Natural killer cell treated with Interleukin-12 subunit alpha and Interleukin-12 subunit beta and Interleukin-15 and Interleukin-18, amount 100 ng/mL, for 72 hours (primary cell): ENCODE data around the gene DISP2. TPM values are rescaled to one million over a fixed set of nuclear protein-coding genes. Genes with fewer than 3 reads are reported as not detected.

Experiments used
- ATAC-seq, 2 donors: fragments of 150-1000 bp; cut with Tn5 transposase in 1 of 2; sonication (Bioruptor Pico), chemical (Tn5 transposase) in 1 of 2; 2 replicates each; pipeline ENCODE4 v1.10.0; 2021
- DNase-seq: peaks from one replicate; pipeline ENCODE4 v3.0.0; 2022; ENCODE audit warnings: low spot score
- H3K27ac Mint-ChIP-seq, 2 donors: 1 replicate in 1 of 2; 2 replicates in 1 of 2; pipeline ENCODE4 v1.8.0; 2022; ENCODE audit warnings: mixed read lengths in 2 of 2, mild to moderate bottlenecking in 1 of 2, moderate library complexity in 1 of 2
- H3K27me3 Mint-ChIP-seq, 2 donors: 1 replicate in 1 of 2; 2 replicates in 1 of 2; pipeline ENCODE4 v1.8.0; 2022; ENCODE audit warnings: mixed read lengths in 2 of 2
- H3K36me3 Mint-ChIP-seq: one replicate; pipeline ENCODE4 v1.8.0; 2022; ENCODE audit warnings: mixed read lengths
- H3K4me1 Mint-ChIP-seq, 2 donors: 1 replicate in 1 of 2; 2 replicates in 1 of 2; pipeline ENCODE4 v1.8.0; 2022; ENCODE audit warnings: low read depth in 2 of 2, mixed read lengths in 2 of 2, mild to moderate bottlenecking in 1 of 2
- H3K4me3 Mint-ChIP-seq: one replicate; pipeline ENCODE4 v1.8.0; 2022; ENCODE audit warnings: mixed read lengths
- H3K9me3 Mint-ChIP-seq: 2 replicates; pipeline ENCODE4 v1.8.0; 2022; ENCODE audit warnings: mixed read lengths
- total RNA-seq, 2 donors: library from RNA; stranded (reverse); gene quantifications; one replicate each; pipeline ENCODE4 v1.2.3, GENCODE V29; 2022

Gene DISP2
- under 1 TPM; 0.25 to 1.00 TPM for total RNA-seq

- Mint-ChIP-seq H3K4me1 (peaks cover 8 to 14% of the 10 kb centered on the region in 2 donors), H3K9me3 (no peaks in the 10 kb centered on the region), H3K27ac (peak within 1 kb of the TSS; percentile 25 to 51), H3K4me3 (peak within 1 kb of the TSS; percentile 83), H3K36me3 (no peaks in the 10 kb centered on the region), H3K27me3 (peaks cover 0 to 11% of the 10 kb centered on the region in 2 donors)
- DNase-seq (peak; percentile 94), ATAC-seq (peak; percentile 94 to 96)
These were observed at the start of gene DISP2 for GRCh38 chr15:40357723-40358470. DISP2 (plus strand) TSS chr15:40358219; CDS start chr15:40358322, 103 bp downstream.

GRCh38 chr15:40309344-40309862 lies 48.6 kb upstream of the DISP2 start:
- H3K4me3 Mint-ChIP-seq = peak overlapping the region; percentile 87
- H3K9me3 Mint-ChIP-seq = no peaks in the 10 kb centered on the region
- ATAC-seq (no peak), DNase-seq (no peak)
- peak overlapping the region; percentile 92 to 96 for H3K27ac Mint-ChIP-seq
- H3K4me1 Mint-ChIP-seq = peaks cover 52 to 53% of the 10 kb centered on the region in 2 donors
- no peaks in the 10 kb centered on the region for H3K36me3 Mint-ChIP-seq
- H3K27me3 Mint-ChIP-seq = no peaks in the 10 kb centered on the region

GRCh38 chr15:40310001-40310959 lies 47.7 kb upstream of the DISP2 start:
- Mint-ChIP-seq H3K27me3 (no peaks in the 10 kb centered on the region), H3K4me3 (peak overlapping the region; percentile 87), H3K4me1 (peaks cover 47 to 50% of the 10 kb centered on the region in 2 donors), H3K36me3 (no peaks in the 10 kb centered on the region), H3K9me3 (no peaks in the 10 kb centered on the region), H3K27ac (peak overlapping the region; percentile 92 to 96)
- DNase-seq (peak; percentile 74), ATAC-seq (peak; percentile 35 to 43)

- ATAC-seq = no peak
- no peaks in the 10 kb centered on the region for H3K27me3 Mint-ChIP-seq
These were observed 47.0 kb upstream of the DISP2 start for GRCh38 chr15:40310993-40311392.

GRCh38 chr15:40312370-40313158 lies 45.5 kb upstream of the DISP2 start:
- Mint-ChIP-seq H3K27me3 (no peaks in the 10 kb centered on the region), H3K4me1 (peaks cover 43 to 45% of the 10 kb centered on the region in 2 donors), H3K4me3 (no peak overlapping the region), H3K27ac (no peak overlapping the region), H3K9me3 (no peaks in the 10 kb centered on the region), H3K36me3 (no peaks in the 10 kb centered on the region)
- DNase-seq (peak; percentile 55), ATAC-seq (no peak)

More at GRCh38 chr15:40310993-40311392, 47.0 kb upstream of the DISP2 start:
- peaks cover 52 to 55% of the 10 kb centered on the region in 2 donors for H3K4me1 Mint-ChIP-seq
- no peaks in the 10 kb centered on the region for H3K9me3 Mint-ChIP-seq
- peak; percentile 13 for DNase-seq
- no peak overlapping the region for H3K4me3 Mint-ChIP-seq
- no peaks in the 10 kb centered on the region for H3K36me3 Mint-ChIP-seq
- H3K27ac Mint-ChIP-seq = peak overlapping the region in 1 of 2 donors; percentile 39

- H3K27ac Mint-ChIP-seq = peak overlapping the region; percentile 65 to 76
- H3K27me3 Mint-ChIP-seq = no peaks in the 10 kb centered on the region
- no peaks in the 10 kb centered on the region for H3K36me3 Mint-ChIP-seq
- no peaks in the 10 kb centered on the region for H3K9me3 Mint-ChIP-seq
- H3K4me3 Mint-ChIP-seq = peak overlapping the region; percentile 67
- peak; percentile 63 for DNase-seq
- peaks cover 38 to 40% of the 10 kb centered on the region in 2 donors for H3K4me1 Mint-ChIP-seq
- ATAC-seq = peak in 1 of 2 donors; percentile 63
These were observed 44.3 kb upstream of the DISP2 start for GRCh38 chr15:40313531-40314398.

GRCh38 chr15:40314723-40315276 lies 43.2 kb upstream of the DISP2 start:
- Mint-ChIP-seq H3K4me3 (no peak overlapping the region), H3K36me3 (no peaks in the 10 kb centered on the region), H3K27ac (no peak overlapping the region), H3K27me3 (no peaks in the 10 kb centered on the region), H3K4me1 (peaks cover 30 to 31% of the 10 kb centered on the region in 2 donors), H3K9me3 (no peaks in the 10 kb centered on the region)
- ATAC-seq (no peak), DNase-seq (no peak)

GRCh38 chr15:40316931-40317330 lies 41.1 kb upstream of the DISP2 start:
- no peak overlapping the region for H3K4me3 Mint-ChIP-seq

GRCh38 chr15:40317580-40317979 lies 40.4 kb upstream of the DISP2 start:
- Mint-ChIP-seq H3K9me3 (no peaks in the 10 kb centered on the region), H3K4me1 (peaks cover 35 to 36% of the 10 kb centered on the region in 2 donors), H3K27ac (no peak overlapping the region), H3K27me3 (no peaks in the 10 kb centered on the region), H3K36me3 (no peaks in the 10 kb centered on the region), H3K4me3 (no peak overlapping the region)
- no peak for ATAC-seq
- no peak for DNase-seq

More at GRCh38 chr15:40316931-40317330, 41.1 kb upstream of the DISP2 start:
- ATAC-seq (no peak), DNase-seq (no peak)
- no peaks in the 10 kb centered on the region for H3K9me3 Mint-ChIP-seq
- H3K36me3 Mint-ChIP-seq = no peaks in the 10 kb centered on the region
- no peaks in the 10 kb centered on the region for H3K27me3 Mint-ChIP-seq
- H3K4me1 Mint-ChIP-seq = peaks cover 34 to 35% of the 10 kb centered on the region in 2 donors
- H3K27ac Mint-ChIP-seq = no peak overlapping the region

- peaks cover 27 to 28% of the 10 kb centered on the region in 2 donors for H3K4me1 Mint-ChIP-seq
- no peaks in the 10 kb centered on the region for H3K27me3 Mint-ChIP-seq
- ATAC-seq (no peak), DNase-seq (no peak)
- H3K9me3 Mint-ChIP-seq = no peaks in the 10 kb centered on the region
- H3K27ac Mint-ChIP-seq = no peak overlapping the region
- H3K36me3 Mint-ChIP-seq = no peaks in the 10 kb centered on the region
- no peak overlapping the region for H3K4me3 Mint-ChIP-seq
These were observed 37.6 kb upstream of the DISP2 start for GRCh38 chr15:40320409-40320808.

- Mint-ChIP-seq H3K27ac (peak overlapping the region in 1 of 2 donors; percentile 9), H3K4me3 (peak overlapping the region; percentile 44), H3K27me3 (no peaks in the 10 kb centered on the region), H3K36me3 (no peaks in the 10 kb centered on the region), H3K4me1 (peaks cover 22 to 28% of the 10 kb centered on the region in 2 donors), H3K9me3 (no peaks in the 10 kb centered on the region)
- DNase-seq = no peak
- ATAC-seq = no peak
These were observed 37.1 kb upstream of the DISP2 start for GRCh38 chr15:40320931-40321371.
